RWPE2 (cell line): ENCODE data around the gene SLFN11.

Experiments used
- ATAC-seq: fragments of 200-7000 bp; cut with Tn5 transposase; 3 replicates; pipeline ENCODE4 v1.9.1; 2021; ENCODE audit warnings: low read depth
- DNase-seq: peaks from one replicate; pipeline ENCODE4 v3.0.0-alpha.2; 2020; ENCODE audit warnings: low spot score
- H3K27ac ChIP-seq: fragments of 450-650 bp; 2 replicates; pipeline ENCODE4 v1.5.1; 2017; ENCODE audit warnings: mild to moderate bottlenecking; ENCODE audit not compliant: poor library complexity, severe bottlenecking
- H3K27me3 ChIP-seq: fragments of 250-450 bp; sonication (Bioruptor Pico); 2 replicates; pipeline ENCODE4 v1.5.1; 2021; ENCODE audit warnings: mild to moderate bottlenecking, moderate library complexity; ENCODE audit not compliant: insufficient read depth, poor library complexity, severe bottlenecking
- H3K36me3 ChIP-seq: fragments of 250-450 bp; sonication (Bioruptor Pico); 2 replicates; pipeline ENCODE4 v1.5.1; 2020; ENCODE audit warnings: low read depth, mild to moderate bottlenecking, moderate library complexity
- H3K4me1 ChIP-seq: fragments of 250-450 bp; sonication (Bioruptor Pico); 2 replicates; pipeline ENCODE4 v1.5.1; 2021; ENCODE audit warnings: mild to moderate bottlenecking, moderate library complexity; ENCODE audit not compliant: insufficient read depth, poor library complexity, severe bottlenecking
- H3K4me3 ChIP-seq: fragments of 250-450 bp; sonication (Bioruptor Pico); 2 replicates; pipeline ENCODE4 v1.5.1; 2021; ENCODE audit warnings: mild to moderate bottlenecking, moderate library complexity; ENCODE audit not compliant: severe bottlenecking
- H3K9me3 ChIP-seq: fragments of 250-450 bp; sonication (Bioruptor Pico); 2 replicates; pipeline ENCODE4 v1.5.1; 2021; ENCODE audit warnings: mild to moderate bottlenecking, moderate library complexity; ENCODE audit not compliant: severe bottlenecking
- TF ChIP-seq, protein P1 (sequence below): fragments of 450-650 bp; IDR thresholded peaks from one replicate; pipeline ENCODE4 v1.5.1; 2017; ENCODE audit warnings: mild to moderate bottlenecking, moderate library complexity; ENCODE audit not compliant: poor library complexity, severe bottlenecking

The SLFN11 gene

GRCh38 chr17:35368081-35368830 lies 5.2 kb downstream of the SLFN11 start:
- Histone ChIP-seq H3K9me3 (no peaks in the 10 kb centered on the region), H3K27ac (no peak overlapping the region), H3K36me3 (no peaks in the 10 kb centered on the region), H3K4me3 (no peak overlapping the region), H3K4me1 (no peaks in the 10 kb centered on the region), H3K27me3 (peaks cover 64% of the 10 kb centered on the region)
- ATAC-seq (no peak), DNase-seq (no peak)
- TF ChIP-seq, protein P1, sequence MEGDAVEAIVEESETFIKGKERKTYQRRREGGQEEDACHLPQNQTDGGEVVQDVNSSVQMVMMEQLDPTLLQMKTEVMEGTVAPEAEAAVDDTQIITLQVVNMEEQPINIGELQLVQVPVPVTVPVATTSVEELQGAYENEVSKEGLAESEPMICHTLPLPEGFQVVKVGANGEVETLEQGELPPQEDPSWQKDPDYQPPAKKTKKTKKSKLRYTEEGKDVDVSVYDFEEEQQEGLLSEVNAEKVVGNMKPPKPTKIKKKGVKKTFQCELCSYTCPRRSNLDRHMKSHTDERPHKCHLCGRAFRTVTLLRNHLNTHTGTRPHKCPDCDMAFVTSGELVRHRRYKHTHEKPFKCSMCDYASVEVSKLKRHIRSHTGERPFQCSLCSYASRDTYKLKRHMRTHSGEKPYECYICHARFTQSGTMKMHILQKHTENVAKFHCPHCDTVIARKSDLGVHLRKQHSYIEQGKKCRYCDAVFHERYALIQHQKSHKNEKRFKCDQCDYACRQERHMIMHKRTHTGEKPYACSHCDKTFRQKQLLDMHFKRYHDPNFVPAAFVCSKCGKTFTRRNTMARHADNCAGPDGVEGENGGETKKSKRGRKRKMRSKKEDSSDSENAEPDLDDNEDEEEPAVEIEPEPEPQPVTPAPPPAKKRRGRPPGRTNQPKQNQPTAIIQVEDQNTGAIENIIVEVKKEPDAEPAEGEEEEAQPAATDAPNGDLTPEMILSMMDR = no peak

DNA sequence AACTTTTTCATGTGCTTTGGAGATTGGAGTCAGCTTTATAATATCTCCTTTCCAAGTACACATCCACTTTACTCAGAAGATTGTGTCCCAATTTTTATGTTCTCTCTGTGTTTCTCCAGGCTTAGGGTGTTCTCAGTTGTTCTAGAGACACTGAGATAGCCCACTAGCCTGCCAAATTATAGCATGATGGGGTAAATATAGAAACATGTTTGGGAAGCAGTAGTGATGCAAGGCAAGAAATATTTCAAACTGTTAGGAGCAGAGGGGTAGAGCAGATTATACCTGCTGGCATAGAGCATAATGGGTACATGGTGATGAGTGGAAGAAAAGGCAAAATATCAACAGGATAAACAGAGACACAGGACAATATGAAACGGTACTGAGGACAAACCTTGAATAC lies 12.4 kb downstream of the SLFN11 start:
- Histone ChIP-seq H3K27ac (no peak overlapping the region), H3K9me3 (no peaks in the 10 kb centered on the region), H3K36me3 (no peaks in the 10 kb centered on the region), H3K4me1 (no peaks in the 10 kb centered on the region), H3K27me3 (peaks cover 23% of the 10 kb centered on the region), H3K4me3 (no peak overlapping the region)
- TF ChIP-seq, protein P1 = no peak
- no peak for ATAC-seq
- no peak for DNase-seq

DNA sequence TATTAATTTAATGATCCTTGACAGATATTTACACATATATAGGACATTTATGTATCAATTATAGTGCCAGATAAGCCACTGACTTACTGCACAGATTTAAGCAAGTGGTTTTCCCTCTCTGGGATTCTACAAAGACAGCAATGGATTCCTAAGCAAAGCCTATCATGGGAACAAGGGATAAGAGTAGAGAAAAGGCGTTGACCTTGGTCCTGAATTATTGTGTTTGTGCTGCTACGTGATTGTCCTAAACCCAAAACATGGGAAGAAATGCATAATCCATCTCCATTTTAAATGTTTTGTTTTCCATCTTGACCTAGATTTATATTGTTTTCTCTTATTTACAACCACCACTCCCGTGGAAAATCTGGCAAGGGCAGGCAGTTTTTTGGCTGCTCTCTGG lies 14.0 kb downstream of the SLFN11 start:
- no peaks in the 10 kb centered on the region for H3K4me1 ChIP-seq
- H3K27ac ChIP-seq = no peak overlapping the region
- DNase-seq = no peak
- H3K36me3 ChIP-seq = no peaks in the 10 kb centered on the region
- H3K27me3 ChIP-seq = peaks cover 26% of the 10 kb centered on the region
- TF ChIP-seq, protein P1 = no peak
- no peaks in the 10 kb centered on the region for H3K9me3 ChIP-seq
- H3K4me3 ChIP-seq = no peak overlapping the region
- no peak for ATAC-seq

GRCh38 chr17:35352284-35352683 lies 21.1 kb downstream of the SLFN11 start:
- Histone ChIP-seq H3K27me3 (peaks cover 50% of the 10 kb centered on the region), H3K27ac (no peak overlapping the region), H3K4me3 (no peak overlapping the region), H3K36me3 (no peaks in the 10 kb centered on the region), H3K9me3 (no peaks in the 10 kb centered on the region), H3K4me1 (no peaks in the 10 kb centered on the region)
- no peak for DNase-seq
- no peak for ATAC-seq
- TF ChIP-seq, protein P1 = no peak

DNA sequence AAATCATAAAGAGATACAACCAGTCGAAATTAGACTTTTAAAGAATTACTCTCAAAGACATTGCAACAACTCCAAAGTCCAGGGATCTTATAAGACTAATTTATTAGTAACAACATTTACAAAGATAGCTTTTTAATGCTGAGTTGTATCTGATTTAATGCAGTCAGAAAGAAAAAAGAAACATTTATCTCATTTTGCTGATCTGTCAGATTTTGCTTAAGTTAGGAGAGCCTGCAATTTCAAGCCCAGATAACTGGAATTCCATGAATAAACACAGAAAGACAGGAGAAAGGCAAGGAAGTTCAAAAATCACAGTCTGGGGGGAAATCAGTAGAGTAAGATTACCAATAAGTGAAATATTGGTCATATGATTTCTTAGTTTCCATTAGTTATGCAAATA lies 22.9 kb downstream of the SLFN11 start:
- DNase-seq (no peak), ATAC-seq (no peak)
- TF ChIP-seq, protein P1 = no peak
- Histone ChIP-seq H3K9me3 (no peaks in the 10 kb centered on the region), H3K27ac (no peak overlapping the region), H3K4me1 (no peaks in the 10 kb centered on the region), H3K4me3 (no peak overlapping the region), H3K36me3 (no peaks in the 10 kb centered on the region), H3K27me3 (peaks cover 58% of the 10 kb centered on the region)
